ENCODE results near the gene ANK2.

DNA sequence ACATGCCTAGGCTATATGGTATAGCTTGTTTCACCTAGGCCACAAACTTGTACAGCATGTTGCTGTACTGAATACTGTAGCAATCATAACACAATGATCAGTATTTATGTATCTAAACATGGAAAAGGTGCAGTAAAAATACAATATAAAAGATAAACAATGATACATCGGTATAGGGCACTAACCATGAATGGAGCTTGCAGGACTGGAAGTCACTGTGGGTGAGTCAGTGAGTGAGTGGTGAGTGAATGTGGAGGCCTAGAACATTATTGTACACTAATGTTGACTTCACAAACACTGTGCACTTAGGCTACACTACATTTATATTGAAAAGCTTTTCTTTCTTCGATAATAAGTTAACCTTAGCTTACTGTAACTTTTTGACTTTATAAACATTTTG lies 45.6 kb upstream of the ANK2 start:
- TF ChIP-seq, protein P1, sequence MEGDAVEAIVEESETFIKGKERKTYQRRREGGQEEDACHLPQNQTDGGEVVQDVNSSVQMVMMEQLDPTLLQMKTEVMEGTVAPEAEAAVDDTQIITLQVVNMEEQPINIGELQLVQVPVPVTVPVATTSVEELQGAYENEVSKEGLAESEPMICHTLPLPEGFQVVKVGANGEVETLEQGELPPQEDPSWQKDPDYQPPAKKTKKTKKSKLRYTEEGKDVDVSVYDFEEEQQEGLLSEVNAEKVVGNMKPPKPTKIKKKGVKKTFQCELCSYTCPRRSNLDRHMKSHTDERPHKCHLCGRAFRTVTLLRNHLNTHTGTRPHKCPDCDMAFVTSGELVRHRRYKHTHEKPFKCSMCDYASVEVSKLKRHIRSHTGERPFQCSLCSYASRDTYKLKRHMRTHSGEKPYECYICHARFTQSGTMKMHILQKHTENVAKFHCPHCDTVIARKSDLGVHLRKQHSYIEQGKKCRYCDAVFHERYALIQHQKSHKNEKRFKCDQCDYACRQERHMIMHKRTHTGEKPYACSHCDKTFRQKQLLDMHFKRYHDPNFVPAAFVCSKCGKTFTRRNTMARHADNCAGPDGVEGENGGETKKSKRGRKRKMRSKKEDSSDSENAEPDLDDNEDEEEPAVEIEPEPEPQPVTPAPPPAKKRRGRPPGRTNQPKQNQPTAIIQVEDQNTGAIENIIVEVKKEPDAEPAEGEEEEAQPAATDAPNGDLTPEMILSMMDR (IDR thresholded peaks at IDR 0.05) = no peak
- no peak for TF ChIP-seq POLR2A (IDR thresholded peaks at IDR 0.05)

Measured in thyroid gland (tissue), 4 donors.